Kidney epithelial cell (primary cell): ENCODE measurements around the gene EBLN1. TPM values are rescaled to one million over a fixed set of nuclear protein-coding genes. Genes with fewer than 3 reads are reported as not detected.
A peak's percentile ranks its signal among the peaks of the same experiment; 100 is the strongest.

Experiments used
- DNase-seq: peaks from one replicate; pipeline ENCODE4 v3.0.0-alpha.2; 2010; ENCODE audit warnings: low read depth
- H3K27me3 ChIP-seq: 2 replicates; pipeline ENCODE4 v1.6.0; 2011; ENCODE audit warnings: low read length; ENCODE audit not compliant: control insufficient read depth, insufficient read depth
- H3K36me3 ChIP-seq: 2 replicates; pipeline ENCODE4 v1.5.1; 2011; ENCODE audit warnings: low read length; ENCODE audit not compliant: control insufficient read depth, insufficient read depth
- H3K4me3 ChIP-seq: 2 replicates; pipeline ENCODE4 v1.5.1; 2011; ENCODE audit warnings: low read depth, mild to moderate bottlenecking, control low read depth, low read length
- CTCF ChIP-seq: IDR thresholded peaks from 2 replicates; pipeline ENCODE4 v1.5.1; 2011; ENCODE audit warnings: mild to moderate bottlenecking, moderate library complexity, low read length, control low read depth, inconsistent platforms; ENCODE audit not compliant: insufficient read depth, poor library complexity, severe bottlenecking
- total RNA-seq: library from RNA; depleted of rRNA; stranded (reverse); fragments of >200 nt; gene quantifications from 2 replicates; pipeline ENCODE4 v1.2.3, GENCODE V29; 2015

Gene EBLN1
- total RNA-seq, 1 donor from 2014 or later, result not detected

- Histone ChIP-seq H3K27me3 (peaks cover 3% of the 10 kb centered on the region), H3K4me3 (peak overlapping the region; percentile 61), H3K36me3 (no peaks in the 10 kb centered on the region)
- no peak for DNase-seq
- TF ChIP-seq CTCF, result no peak
These were observed 35.2 kb upstream of the EBLN1 start for GRCh38 chr10:22252801-22253579.

GRCh38 chr10:22252224-22252800 lies 34.5 kb upstream of the EBLN1 start:
- TF ChIP-seq CTCF, result no peak
- H3K27me3 ChIP-seq, result peaks cover 3% of the 10 kb centered on the region
- peak overlapping the region; percentile 61 for H3K4me3 ChIP-seq
- no peaks in the 10 kb centered on the region for H3K36me3 ChIP-seq
- DNase-seq, result no peak

- peaks cover 3% of the 10 kb centered on the region for H3K27me3 ChIP-seq
- no peak for TF ChIP-seq CTCF
- DNase-seq, result no peak
These were observed 34.0 kb upstream of the EBLN1 start for GRCh38 chr10:22251751-22252223.

GRCh38 chr10:22250897-22251660 lies 33.3 kb upstream of the EBLN1 start:
- no peak for TF ChIP-seq CTCF
- peak overlapping the region; percentile 61 for H3K4me3 ChIP-seq
- H3K36me3 ChIP-seq, result no peaks in the 10 kb centered on the region
- H3K27me3 ChIP-seq, result peaks cover 3% of the 10 kb centered on the region
- DNase-seq, result no peak

More at GRCh38 chr10:22251751-22252223, 34.0 kb upstream of the EBLN1 start:
- no peaks in the 10 kb centered on the region for H3K36me3 ChIP-seq
- H3K4me3 ChIP-seq, result peak overlapping the region; percentile 61

- DNase-seq, result no peak
- TF ChIP-seq CTCF, result no peak
- H3K36me3 ChIP-seq, result no peaks in the 10 kb centered on the region
- no peak overlapping the region for H3K4me3 ChIP-seq
- no peaks in the 10 kb centered on the region for H3K27me3 ChIP-seq
These were observed 29.8 kb upstream of the EBLN1 start for GRCh38 chr10:22247636-22248035.
